Lung (tissue), 12 donors: ENCODE measurements around the gene PAK1. TPM values are rescaled to one million over a fixed set of nuclear protein-coding genes. Genes with fewer than 3 reads are reported as not detected.

Experiments
- ATAC-seq: fragments of 200-7000 bp; cut with Tn5 transposase; one replicate; pipeline ENCODE4 v1.9.1; 2020; ENCODE audit warnings: moderate number of reproducible peaks; ENCODE audit not compliant: insufficient read depth, low FRiP score
- DNase-seq, 3 donors: peaks; one replicate each; pipeline ENCODE4 v3.0.0-alpha.2; 2013 to 2017
- H3K27ac ChIP-seq, 2 donors: one replicate each; pipeline ENCODE4 v1.5.1; 2013; ENCODE audit warnings: mild to moderate bottlenecking in 2 of 2, moderate library complexity in 2 of 2, control low read depth in 1 of 2, inconsistent platforms in 1 of 2, low read depth in 1 of 2, low read length in 1 of 2
- H3K27me3 ChIP-seq, 3 donors: one replicate each; pipeline ENCODE4 v1.5.1; 2013; ENCODE audit warnings: low read length in 2 of 3; ENCODE audit not compliant: control insufficient read depth in 3 of 3, insufficient read depth in 3 of 3
- H3K36me3 ChIP-seq, 4 donors: one replicate each; pipeline ENCODE4 v1.5.1; 2013; ENCODE audit warnings: low read length in 4 of 4, mild to moderate bottlenecking in 1 of 4, moderate library complexity in 1 of 4; ENCODE audit not compliant: control insufficient read depth in 4 of 4, insufficient read depth in 4 of 4
- H3K4me1 ChIP-seq, 5 donors: one replicate each; pipeline ENCODE4 v1.5.1; 2013; ENCODE audit warnings: low read length in 5 of 5, mild to moderate bottlenecking in 2 of 5, moderate library complexity in 1 of 5; ENCODE audit not compliant: control insufficient read depth in 5 of 5, insufficient read depth in 5 of 5
- H3K4me3 ChIP-seq: one replicate; pipeline ENCODE4 v1.5.1; 2013; ENCODE audit warnings: mild to moderate bottlenecking, control low read depth, moderate library complexity
- H3K9ac ChIP-seq, 2 donors: one replicate each; pipeline ENCODE4 v1.5.1; 2013; ENCODE audit warnings: low read length in 2 of 2, control low read depth in 1 of 2; ENCODE audit not compliant: insufficient read depth in 1 of 2
- H3K9me3 ChIP-seq, 4 donors: one replicate each; pipeline ENCODE4 v1.5.1; 2013; ENCODE audit warnings: low read length in 3 of 4, mild to moderate bottlenecking in 1 of 4, moderate library complexity in 1 of 4; ENCODE audit not compliant: control insufficient read depth in 4 of 4, insufficient read depth in 3 of 4
- WGBS, 2 donors: extraction: QIAGEN DNeasy Blood & Tissue Kit; methylation state at CpG; one replicate each; pipeline ENCODE4 v1.1.7; 2013; 5-methylcytosine and 5-hydroxymethylcytosine counted together
- polyA plus RNA-seq, 2 donors: library from polyadenylated mRNA; stranded (reverse); fragments of 200-250 nt; gene quantifications; one replicate each; pipeline ENCODE4 v1.2.1, GENCODE V29; 2013
- total RNA-seq, 2 donors: library from RNA; depleted of rRNA in 1 of 2; stranded (reverse); fragments of >200 nt in 1 of 2; gene quantifications; one replicate each; pipeline ENCODE4 v1.2.1, GENCODE V29; 2014 to 2021
- TF ChIP-seq, protein P1 (sequence below): IDR thresholded peaks from 2 replicates; pipeline ENCODE4 v1.5.1; 2012; ENCODE audit warnings: mild to moderate bottlenecking; ENCODE audit errors: control extremely low read depth, extremely low read depth
- donor health status: control.
- donor health status: control.
- donor health status: Bipolar disorder and iron deficiency.
- donor health status: healthy.
- donor health status: DM: yes; HTN: yes; CAD: no.

Gene PAK1
- total and polyA plus RNA-seq, 4 donors = 8.4 to 70.6 (median 29.8) TPM

DNA sequence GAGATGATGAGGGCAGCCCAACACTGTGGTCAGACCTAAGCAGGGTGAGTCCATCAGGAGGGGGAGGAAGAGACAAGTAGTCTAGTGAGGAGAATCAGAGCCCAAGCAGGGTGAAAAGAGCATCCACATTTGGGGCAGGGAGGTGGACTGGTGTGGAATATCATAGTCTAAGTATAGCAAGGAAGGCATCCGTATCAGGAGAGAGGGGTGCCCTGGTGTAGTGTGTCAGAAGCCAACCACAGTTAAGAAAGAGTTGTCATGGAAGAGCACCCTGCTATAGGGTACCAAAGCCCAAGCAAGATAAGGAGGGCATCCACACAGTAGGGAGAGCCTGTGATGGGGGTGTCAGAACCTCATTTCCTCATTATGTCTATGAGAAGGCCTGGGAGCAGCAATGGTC is 45.3 kb downstream of the PAK1 start:
- Histone ChIP-seq H3K4me1 (no peaks in the 10 kb centered on the region), H3K9me3 (no peaks in the 10 kb centered on the region), H3K27ac (no peak overlapping the region), H3K36me3 (no peaks in the 10 kb centered on the region), H3K27me3 (no peaks in the 10 kb centered on the region), H3K9ac (no peak overlapping the region), H3K4me3 (no peak overlapping the region)
- DNase-seq = no peak
- ATAC-seq = no peak
- TF ChIP-seq, protein P1, sequence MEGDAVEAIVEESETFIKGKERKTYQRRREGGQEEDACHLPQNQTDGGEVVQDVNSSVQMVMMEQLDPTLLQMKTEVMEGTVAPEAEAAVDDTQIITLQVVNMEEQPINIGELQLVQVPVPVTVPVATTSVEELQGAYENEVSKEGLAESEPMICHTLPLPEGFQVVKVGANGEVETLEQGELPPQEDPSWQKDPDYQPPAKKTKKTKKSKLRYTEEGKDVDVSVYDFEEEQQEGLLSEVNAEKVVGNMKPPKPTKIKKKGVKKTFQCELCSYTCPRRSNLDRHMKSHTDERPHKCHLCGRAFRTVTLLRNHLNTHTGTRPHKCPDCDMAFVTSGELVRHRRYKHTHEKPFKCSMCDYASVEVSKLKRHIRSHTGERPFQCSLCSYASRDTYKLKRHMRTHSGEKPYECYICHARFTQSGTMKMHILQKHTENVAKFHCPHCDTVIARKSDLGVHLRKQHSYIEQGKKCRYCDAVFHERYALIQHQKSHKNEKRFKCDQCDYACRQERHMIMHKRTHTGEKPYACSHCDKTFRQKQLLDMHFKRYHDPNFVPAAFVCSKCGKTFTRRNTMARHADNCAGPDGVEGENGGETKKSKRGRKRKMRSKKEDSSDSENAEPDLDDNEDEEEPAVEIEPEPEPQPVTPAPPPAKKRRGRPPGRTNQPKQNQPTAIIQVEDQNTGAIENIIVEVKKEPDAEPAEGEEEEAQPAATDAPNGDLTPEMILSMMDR = no peak
- WGBS, 2 donors = 93 to 98% methylated on average over 1 of the region's 1 CpG

DNA sequence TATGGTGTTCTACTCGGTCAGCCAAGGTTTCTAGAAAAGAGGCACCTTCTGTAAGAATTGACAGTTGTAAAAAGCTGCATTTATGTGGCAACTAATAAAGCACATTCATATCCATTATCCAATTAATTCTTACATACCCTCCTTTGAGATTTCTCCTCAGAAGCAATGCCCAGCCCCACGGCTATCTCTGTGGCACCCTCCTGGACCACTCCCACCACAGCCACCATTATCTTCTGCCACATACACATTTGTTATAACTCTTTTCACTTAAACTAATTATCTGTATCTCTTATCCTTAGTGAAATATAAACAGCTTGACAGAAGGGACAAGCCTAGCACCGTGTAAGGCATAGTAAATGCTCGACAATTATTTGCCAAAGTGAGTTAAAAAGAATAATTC is 48.5 kb downstream of the PAK1 start:
- no peaks in the 10 kb centered on the region for H3K36me3 ChIP-seq
- ATAC-seq (no peak), DNase-seq (no peak)
- H3K9ac ChIP-seq = no peak overlapping the region
- TF ChIP-seq, protein P1 = no peak
- 87 to 92% methylated on average over 4 of the region's 4 CpGs for WGBS, 2 donors
- H3K9me3 ChIP-seq = no peaks in the 10 kb centered on the region
- no peak overlapping the region for H3K27ac ChIP-seq
- no peak overlapping the region for H3K4me3 ChIP-seq
- no peaks in the 10 kb centered on the region for H3K27me3 ChIP-seq
- no peaks in the 10 kb centered on the region for H3K4me1 ChIP-seq

DNA sequence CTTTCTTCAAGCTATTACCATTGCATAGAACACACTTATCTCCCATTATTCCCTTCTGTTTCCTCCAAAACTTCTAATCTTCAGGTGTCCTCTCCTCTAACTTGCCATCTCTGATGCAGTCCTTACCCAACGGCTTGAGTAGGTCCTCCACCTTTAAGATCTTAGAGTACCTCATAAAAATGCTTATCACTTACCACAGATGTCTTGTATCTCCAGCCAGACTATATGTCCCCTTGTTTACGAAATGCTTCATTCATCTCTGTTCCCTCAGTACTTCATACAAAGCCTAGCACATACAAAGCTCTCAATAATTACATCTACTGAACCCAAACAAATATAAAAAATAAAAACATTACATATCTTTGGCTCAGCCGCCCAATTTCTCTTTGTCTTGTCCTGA is 49.2 kb downstream of the PAK1 start:
- Histone ChIP-seq H3K4me3 (no peak overlapping the region), H3K9me3 (no peaks in the 10 kb centered on the region), H3K27me3 (no peaks in the 10 kb centered on the region), H3K27ac (no peak overlapping the region), H3K36me3 (no peaks in the 10 kb centered on the region), H3K9ac (no peak overlapping the region), H3K4me1 (no peaks in the 10 kb centered on the region)
- DNase-seq (no peak), ATAC-seq (no peak)
- TF ChIP-seq, protein P1 = no peak
- 77 to 84% methylated on average over 3 of the region's 3 CpGs for WGBS, 2 donors

DNA sequence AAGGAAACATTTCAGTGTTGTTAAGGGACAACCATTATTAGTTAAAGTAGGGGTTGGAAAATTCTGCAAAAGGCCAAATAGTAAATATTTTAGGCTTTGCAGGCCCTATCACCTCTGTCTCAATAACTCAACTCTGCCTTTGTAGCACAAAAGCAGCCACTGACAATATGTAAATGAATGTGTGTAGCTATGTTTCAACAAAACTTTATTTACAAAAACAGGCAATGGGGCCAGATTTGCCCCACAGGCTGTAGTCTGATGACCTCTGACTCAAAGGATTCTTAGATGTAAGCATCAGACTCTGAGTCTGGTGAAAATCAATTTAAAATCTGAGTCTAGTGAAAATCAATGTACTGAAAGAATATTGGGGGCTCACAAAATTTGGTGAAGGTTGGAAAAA is 50.3 kb downstream of the PAK1 start:
- H3K4me3 ChIP-seq = no peak overlapping the region
- peaks cover 0 to 4% (median 0%) of the 10 kb centered on the region in 5 donors for H3K4me1 ChIP-seq
- H3K27me3 ChIP-seq = no peaks in the 10 kb centered on the region
- DNase-seq (no peak), ATAC-seq (no peak)
- no peak overlapping the region for H3K9ac ChIP-seq
- no peaks in the 10 kb centered on the region for H3K36me3 ChIP-seq
- TF ChIP-seq, protein P1 = no peak
- H3K9me3 ChIP-seq = no peaks in the 10 kb centered on the region
- no peak overlapping the region for H3K27ac ChIP-seq
